ENCODE measurements around the gene TM4SF5. TPM values are rescaled to one million over a fixed set of nuclear protein-coding genes. Genes with fewer than 3 reads are reported as not detected.

The TM4SF5 gene
- total and polyA plus RNA-seq, 2 of the 8 experiments (the other 6 are each of a cell fraction or from before 2014, with no cell fraction given) = not detected

- ChIA-PET CTCF (ENCODE audit: partially characterized antibody) (interaction anchor here (1.0 to 5.8 kb wide), 4 partner anchors 11 to 75 kb away, joined by 3 to 55 read pairs (median 3); no protein-coding TSS in a partner anchor), POLR2A (ENCODE audit: partially characterized antibody) (interaction anchor here (0.9 to 1.3 kb wide), 3 partner anchors 9 to 44 kb away, joined by 3 read pairs; no protein-coding TSS in a partner anchor)
- no peak overlapping the region for H2BK15ac ChIP-seq (ENCODE audit: low read length)
These were observed 41.0 kb downstream of the TM4SF5 start for GRCh38 chr17:4812690-4813089.

More at GRCh38 chr17:4812690-4813089, 41.0 kb downstream of the TM4SF5 start:
- H3K79me1 ChIP-seq (ENCODE audit: low read depth, low read length) = no peaks in the 10 kb centered on the region
- H2BK12ac ChIP-seq (ENCODE audit: low read depth, low read length) = no peak overlapping the region
- H4K8ac ChIP-seq (ENCODE audit: extremely low read depth, insufficient read depth, low read length) = no peak overlapping the region
- no peak overlapping the region for H3K56ac ChIP-seq (replicated peaks; ENCODE audit: insufficient read length, low read depth, low read length)
- 95% methylated on average over 7 of the region's 7 CpGs; no CpG with 5 or more reads in 1 of the 2 experiments for WGBS, 2 experiments (ENCODE audit: extremely low coverage in 1 of 2, insufficient coverage in 1 of 2, insufficient read length in 1 of 2, insufficient replicate concordance in 2 of 2, low coverage in 1 of 2, low lambda C conversion rate in 2 of 2, missing lambda C conversion rate in 1 of 2)
- H3K14ac ChIP-seq (ENCODE audit: insufficient read length) = no peak overlapping the region
- no peak overlapping the region for H3K4me3 ChIP-seq (ENCODE audit: extremely low read depth in 1 of 4, insufficient read depth in 2 of 4, low read depth in 3 of 4, low read length in 4 of 4)
- FAIRE-seq (no peak), DNase-seq (ENCODE audit: low read depth in 1 of 2, low spot score in 2 of 2) (no peak)
- H3K79me2 ChIP-seq (ENCODE audit: control insufficient read depth in 1 of 2, insufficient read depth in 2 of 2, low read length in 2 of 2) = 0 out of 4 replicates have a peak, but pooled peaks cover 0 to 2% of the 10 kb centered on the region in 2 experiments
- no peak overlapping the region for H4K91ac ChIP-seq (replicated peaks; ENCODE audit: insufficient read length, low read length)
- H3K27ac ChIP-seq (ENCODE audit: low read depth, low read length) = no peak overlapping the region
- peaks cover 0 to 4% (median 2%) of the 10 kb centered on the region in 4 experiments; a peak in 3 of 7 replicates for H3K4me1 ChIP-seq (replicated peaks in 1 of 4; ENCODE audit: control insufficient read depth in 3 of 4, insufficient read depth in 4 of 4, low read length in 3 of 4)
- H2BK5ac ChIP-seq (ENCODE audit: low read depth, low read length) = no peak overlapping the region
- no peak overlapping the region for H2BK20ac ChIP-seq (ENCODE audit: low read length)
- no peaks in the 10 kb centered on the region; a peak in 1 of 4 replicates for H3K9me3 ChIP-seq (ENCODE audit: insufficient read depth in 2 of 2, low read depth in 1 of 2, low read length in 1 of 2)
- TF ChIP-seq SP4 (IDR thresholded peaks at IDR 0.05; ENCODE audit: low read length) = no peak
- no peak for TF ChIP-seq SIN3A (conservative IDR thresholded peaks at IDR 0.05 in 1 of 2, IDR thresholded peaks at IDR 0.05 in 1 of 2; ENCODE audit: low read depth in 1 of 2, low read length in 2 of 2)
- H4K5ac ChIP-seq (ENCODE audit: insufficient read length, low read depth, low read length) = no peak overlapping the region
- no peak overlapping the region for H2AK5ac ChIP-seq (ENCODE audit: low read depth, low read length)
- H3K27me3 ChIP-seq (replicated peaks in 1 of 4; ENCODE audit: control insufficient read depth in 3 of 4, extremely low read depth in 1 of 4, insufficient read depth in 3 of 4, low read length in 3 of 4) = no peaks in the 10 kb centered on the region; a peak in 1 of 7 replicates
- H3K23me2 ChIP-seq (ENCODE audit: low read depth, low read length) = peaks cover 1% of the 10 kb centered on the region; the same call in 1 of the 2 replicates
- no peak overlapping the region for H3K23ac ChIP-seq (ENCODE audit: insufficient read length)
- no peak overlapping the region for H2BK120ac ChIP-seq (replicated peaks; ENCODE audit: low read depth, low read length)
- peaks cover 0 to 5% of the 10 kb centered on the region in 2 experiments for H4K20me1 ChIP-seq (replicated peaks in 1 of 2; ENCODE audit: control insufficient read depth in 1 of 2, insufficient read depth in 2 of 2, low read length in 2 of 2)
- peaks cover 7 to 28% (median 12%) of the 10 kb centered on the region in 4 experiments; a peak in 7 of 8 replicates for H3K36me3 ChIP-seq (ENCODE audit: control insufficient read depth in 2 of 4, insufficient read depth in 4 of 4, low read length in 3 of 4)
- no peak overlapping the region for H3K18ac ChIP-seq (ENCODE audit: extremely low read depth, low read length)
- no peak overlapping the region for H3K4me2 ChIP-seq (ENCODE audit: insufficient read depth in 1 of 2, low read depth in 2 of 2, low read length in 2 of 2)
- H3K4ac ChIP-seq (replicated peaks; ENCODE audit: insufficient read length, low read depth, low read length) = no peak overlapping the region
- H3K9ac ChIP-seq (replicated peaks in 1 of 4; ENCODE audit: extremely low read depth in 1 of 4, low read depth in 3 of 4, low read length in 3 of 4) = no peak overlapping the region
- no peak overlapping the region for H2AFZ ChIP-seq (ENCODE audit: low read length)
